Measurements from ENCODE around the gene PBLD.
A peak's percentile ranks its signal among the peaks of the same experiment; 100 is the strongest.

PBLD gene

GRCh38 chr10:68332259-68333057 is at the start of gene PBLD:
TSS of gene PBLD (minus strand) at chr10:68332928. CDS start at chr10:68306844, 26,084 bp downstream.
- DNase-seq (ENCODE audit: low spot score) = peak; percentile 60

GRCh38 chr10:68371604-68372003 is 38.9 kb upstream of the PBLD start:
- DNase-seq (ENCODE audit: low spot score) = no peak

GRCh38 chr10:68367121-68367520 is 34.4 kb upstream of the PBLD start:
- no peak for DNase-seq (ENCODE audit: low spot score)

- DNase-seq (ENCODE audit: low spot score) = no peak
These were observed 33.9 kb upstream of the PBLD start for GRCh38 chr10:68366600-68366999.

GRCh38 chr10:68365611-68366010 is 32.9 kb upstream of the PBLD start:
- no peak for DNase-seq (ENCODE audit: low spot score)

GRCh38 chr10:68364101-68364886 is 31.6 kb upstream of the PBLD start:
- DNase-seq (ENCODE audit: low spot score) = no peak

- no peak for DNase-seq (ENCODE audit: low spot score)
These were observed 29.9 kb upstream of the PBLD start for GRCh38 chr10:68362590-68362989.

- DNase-seq (ENCODE audit: low spot score) = no peak
These were observed 26.5 kb upstream of the PBLD start for GRCh38 chr10:68359189-68359588.

- DNase-seq (ENCODE audit: low spot score) = no peak
These were observed 20.8 kb upstream of the PBLD start for GRCh38 chr10:68353537-68353936.

- DNase-seq (ENCODE audit: low spot score) = peak; percentile 59
These were observed 15.6 kb upstream of the PBLD start for GRCh38 chr10:68348265-68348741.

- no peak for DNase-seq (ENCODE audit: low spot score)
These were observed 14.0 kb upstream of the PBLD start for GRCh38 chr10:68346774-68347173.

GRCh38 chr10:68345621-68346020 is 12.9 kb upstream of the PBLD start:
- DNase-seq (ENCODE audit: low spot score) = no peak

- DNase-seq (ENCODE audit: low spot score) = no peak
These were observed 10.3 kb upstream of the PBLD start for GRCh38 chr10:68342909-68343516.

GRCh38 chr10:68340358-68341080 is 7.8 kb upstream of the PBLD start:
- DNase-seq (ENCODE audit: low spot score) = no peak

GRCh38 chr10:68336754-68337351 is 4.1 kb upstream of the PBLD start:
- DNase-seq (ENCODE audit: low spot score) = no peak

- DNase-seq (ENCODE audit: low spot score) = no peak
These were observed 2.1 kb upstream of the PBLD start for GRCh38 chr10:68334672-68335467.

- no peak for DNase-seq (ENCODE audit: low spot score)
These were observed 1.0 kb upstream of the PBLD start for GRCh38 chr10:68333440-68334431.

- peak; percentile 25 for DNase-seq (ENCODE audit: low spot score)
These were observed 299 bp upstream of the PBLD start for GRCh38 chr10:68333058-68333395.

GRCh38 chr10:68331455-68332258 is 1.1 kb downstream of the PBLD start, which contains the start of gene HNRNPH3:
TSS of gene HNRNPH3 (plus strand) at chr10:68332064. CDS start at chr10:68337222, 5,158 bp downstream.
- peak; percentile 96 for DNase-seq (ENCODE audit: low spot score)

All from AG08395 (cell line).